ENCODE measurements around the gene PSD.

The PSD gene

GRCh38 chr10:102382871-102383270 is 35.7 kb downstream of the PSD start:
- no peak for DNase-seq

GRCh38 chr10:102381983-102382382 is 36.6 kb downstream of the PSD start:
- no peak for DNase-seq

GRCh38 chr10:102379383-102379782 is 39.2 kb downstream of the PSD start:
- DNase-seq = no peak

GRCh38 chr10:102376901-102377300 is 41.7 kb downstream of the PSD start:
- DNase-seq = no peak

- DNase-seq = no peak
These were observed 42.7 kb downstream of the PSD start for GRCh38 chr10:102375867-102376266.

- DNase-seq = no peak
These were observed 43.3 kb downstream of the PSD start for GRCh38 chr10:102375250-102375649.

- DNase-seq = no peak
These were observed 47.3 kb downstream of the PSD start for GRCh38 chr10:102371295-102371694.

- DNase-seq = no peak
These were observed 50.5 kb downstream of the PSD start for GRCh38 chr10:102368077-102368476.

- DNase-seq = no peak
These were observed 51.1 kb downstream of the PSD start for GRCh38 chr10:102367441-102367840.

- DNase-seq = no peak
These were observed 59.7 kb downstream of the PSD start for GRCh38 chr10:102358712-102359382.

GRCh38 chr10:102354451-102354850 is 64.1 kb downstream of the PSD start:
- no peak for DNase-seq
